NCI-H1417 (cell line): Measurements from ENCODE around the gene SBF1.
"Not testable (repeated sequence)": the region's sequence is repeated elsewhere in the genome, so short reads cannot be mapped to it uniquely, and the experiment has no call there.

ENCODE experiments used
- DNase-seq, 3 experiments: peaks; one replicate each; lab custom pipeline; 2025; lab: John Stamatoyannopoulos, UW

Gene SBF1

GRCh38 chr22:50445880-50446707 is 28.7 kb downstream of the SBF1 start:
- DNase-seq: no peak

GRCh38 chr22:50445071-50445879 is 29.6 kb downstream of the SBF1 start:
- no peak for DNase-seq

GRCh38 chr22:50444663-50445062 is 30.2 kb downstream of the SBF1 start:
- no peak for DNase-seq

GRCh38 chr22:50443801-50444625 is 30.8 kb downstream of the SBF1 start:
- no peak for DNase-seq

GRCh38 chr22:50443197-50443596 is 31.6 kb downstream of the SBF1 start:
- DNase-seq: no peak

GRCh38 chr22:50441428-50441993 is 33.3 kb downstream of the SBF1 start:
- DNase-seq: no peak

GRCh38 chr22:50440544-50441249 is 34.1 kb downstream of the SBF1 start:
- no peak for DNase-seq

GRCh38 chr22:50439871-50440331 is 34.9 kb downstream of the SBF1 start:
- no peak for DNase-seq

- DNase-seq: no peak
These were observed 35.4 kb downstream of the SBF1 start for GRCh38 chr22:50439314-50439870.

- DNase-seq: no peak
These were observed 36.2 kb downstream of the SBF1 start for GRCh38 chr22:50438305-50439275.

- DNase-seq: no peak
These were observed 37.1 kb downstream of the SBF1 start for GRCh38 chr22:50437511-50438304.

GRCh38 chr22:50436841-50437341 is 37.9 kb downstream of the SBF1 start:
- no peak for DNase-seq

- no peak for DNase-seq
These were observed 38.6 kb downstream of the SBF1 start for GRCh38 chr22:50436015-50436830.

- no peak for DNase-seq
These were observed 39.4 kb downstream of the SBF1 start for GRCh38 chr22:50435291-50436014.

GRCh38 chr22:50434849-50435248 is 40.0 kb downstream of the SBF1 start:
- no peak for DNase-seq

- not testable (repeated sequence) for DNase-seq
These were observed 41.8 kb downstream of the SBF1 start for GRCh38 chr22:50432877-50433510.
